ENCODE measurements around the gene CSRP3. TPM values are rescaled to one million over a fixed set of nuclear protein-coding genes. Genes with fewer than 3 reads are reported as not detected.

CSRP3 gene
- polyA plus RNA-seq, 2 of the 4 experiments (the other 2 are of a cell fraction), result not detected

GRCh38 chr11:19199048-19199447 lies 2.7 kb downstream of the CSRP3 start:
- no peak overlapping the region for H3K4me3 ChIP-seq
- H3K9me3 ChIP-seq, result no peaks in the 10 kb centered on the region
- ChIA-PET CTCF (interaction anchor here (1.1 to 2.4 kb wide), 4 partner anchors 20 to 355 kb away, joined by 3 to 7 read pairs (median 4); no protein-coding TSS in a partner anchor), POLR2A (no interaction called here)
- H3K4me1 ChIP-seq, result no peaks in the 10 kb centered on the region
- H3K4me2 ChIP-seq, result no peak overlapping the region
- H3K27ac ChIP-seq, result no peak overlapping the region
- no peak for ATAC-seq
- DNase-seq (ENCODE audit: low read depth in 1 of 2, low spot score in 1 of 2), result no peak
- no peak for FAIRE-seq
- WGBS (ENCODE audit: missing lambda C conversion rate), result 68% methylated on average over 6 of the region's 7 CpGs
- TF ChIP-seq PHF8 (IDR thresholded peaks at IDR 0.05; ENCODE audit: borderline replicate concordance, low read depth) (no peak), NR3C1 (IDR thresholded peaks at IDR 0.05) (no peak), ZC3H11A (IDR thresholded peaks at IDR 0.05) (no peak), SREBF2 (IDR thresholded peaks at IDR 0.05) (no peak), ELK1 (IDR thresholded peaks at IDR 0.05; ENCODE audit: low read depth, low read length) (no peak), RAD21 (conservative IDR thresholded peaks at IDR 0.05 in 1 of 2, IDR thresholded peaks at IDR 0.05 in 1 of 2) (no peak), HDAC2 (IDR thresholded peaks at IDR 0.05) (no peak), ZSCAN20 (CRISPR knock-in tag; IDR thresholded peaks at IDR 0.05) (no peak), HEYL (CRISPR knock-in tag; IDR thresholded peaks at IDR 0.05) (no peak), HOXA7 (CRISPR knock-in tag; IDR thresholded peaks at IDR 0.05) (no peak)
- TF ChIP-seq, protein P1, sequence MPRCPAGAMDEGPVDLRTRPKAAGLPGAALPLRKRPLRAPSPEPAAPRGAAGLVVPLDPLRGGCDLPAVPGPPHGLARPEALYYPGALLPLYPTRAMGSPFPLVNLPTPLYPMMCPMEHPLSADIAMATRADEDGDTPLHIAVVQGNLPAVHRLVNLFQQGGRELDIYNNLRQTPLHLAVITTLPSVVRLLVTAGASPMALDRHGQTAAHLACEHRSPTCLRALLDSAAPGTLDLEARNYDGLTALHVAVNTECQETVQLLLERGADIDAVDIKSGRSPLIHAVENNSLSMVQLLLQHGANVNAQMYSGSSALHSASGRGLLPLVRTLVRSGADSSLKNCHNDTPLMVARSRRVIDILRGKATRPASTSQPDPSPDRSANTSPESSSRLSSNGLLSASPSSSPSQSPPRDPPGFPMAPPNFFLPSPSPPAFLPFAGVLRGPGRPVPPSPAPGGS (IDR thresholded peaks at IDR 0.05), result no peak

DNA sequence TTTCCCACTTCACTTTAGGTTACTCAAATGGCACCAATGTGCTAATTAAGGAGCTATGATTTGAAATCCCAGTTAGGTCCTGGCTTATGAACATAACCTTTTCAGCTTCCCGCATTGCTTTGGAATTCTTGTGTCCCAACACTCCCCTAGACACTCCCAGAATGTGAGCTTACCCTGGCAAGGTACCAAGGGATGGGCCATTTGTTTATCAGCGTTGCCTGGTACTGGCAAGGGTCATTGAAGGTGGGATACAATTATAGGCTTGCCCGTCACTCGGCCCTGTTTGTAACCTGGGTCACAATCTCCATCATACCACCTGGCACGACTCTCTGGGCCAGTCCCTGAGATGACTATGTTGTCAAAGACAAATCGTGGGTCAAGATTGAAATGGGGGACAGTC lies 5.4 kb downstream of the CSRP3 start:
- POLR2A ChIA-PET, result no interaction called here
- Histone ChIP-seq H3K9me3 (no peaks in the 10 kb centered on the region), H3K4me3 (no peak overlapping the region), H3K27ac (no peak overlapping the region), H3K4me2 (no peak overlapping the region), H3K4me1 (no peaks in the 10 kb centered on the region)
- TF ChIP-seq EHMT2 (IDR thresholded peaks at IDR 0.05; ENCODE audit: low read depth), result no peak
- no peak for TF ChIP-seq ZC3H11A (IDR thresholded peaks at IDR 0.05)
- TF ChIP-seq NR3C1 (IDR thresholded peaks at IDR 0.05), result no peak
- no peak for TF ChIP-seq CBX8 (IDR thresholded peaks at IDR 0.05)
- TF ChIP-seq, protein P1 (IDR thresholded peaks at IDR 0.05), result no peak
- no peak for TF ChIP-seq HEYL (CRISPR knock-in tag; IDR thresholded peaks at IDR 0.05)
- TF ChIP-seq, protein P2, sequence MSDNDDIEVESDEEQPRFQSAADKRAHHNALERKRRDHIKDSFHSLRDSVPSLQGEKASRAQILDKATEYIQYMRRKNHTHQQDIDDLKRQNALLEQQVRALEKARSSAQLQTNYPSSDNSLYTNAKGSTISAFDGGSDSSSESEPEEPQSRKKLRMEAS (IDR thresholded peaks at IDR 0.05), result no peak
- TF ChIP-seq MAFK (IDR thresholded peaks at IDR 0.05; ENCODE audit: partially characterized antibody), result no peak
- TF ChIP-seq, protein P3, sequence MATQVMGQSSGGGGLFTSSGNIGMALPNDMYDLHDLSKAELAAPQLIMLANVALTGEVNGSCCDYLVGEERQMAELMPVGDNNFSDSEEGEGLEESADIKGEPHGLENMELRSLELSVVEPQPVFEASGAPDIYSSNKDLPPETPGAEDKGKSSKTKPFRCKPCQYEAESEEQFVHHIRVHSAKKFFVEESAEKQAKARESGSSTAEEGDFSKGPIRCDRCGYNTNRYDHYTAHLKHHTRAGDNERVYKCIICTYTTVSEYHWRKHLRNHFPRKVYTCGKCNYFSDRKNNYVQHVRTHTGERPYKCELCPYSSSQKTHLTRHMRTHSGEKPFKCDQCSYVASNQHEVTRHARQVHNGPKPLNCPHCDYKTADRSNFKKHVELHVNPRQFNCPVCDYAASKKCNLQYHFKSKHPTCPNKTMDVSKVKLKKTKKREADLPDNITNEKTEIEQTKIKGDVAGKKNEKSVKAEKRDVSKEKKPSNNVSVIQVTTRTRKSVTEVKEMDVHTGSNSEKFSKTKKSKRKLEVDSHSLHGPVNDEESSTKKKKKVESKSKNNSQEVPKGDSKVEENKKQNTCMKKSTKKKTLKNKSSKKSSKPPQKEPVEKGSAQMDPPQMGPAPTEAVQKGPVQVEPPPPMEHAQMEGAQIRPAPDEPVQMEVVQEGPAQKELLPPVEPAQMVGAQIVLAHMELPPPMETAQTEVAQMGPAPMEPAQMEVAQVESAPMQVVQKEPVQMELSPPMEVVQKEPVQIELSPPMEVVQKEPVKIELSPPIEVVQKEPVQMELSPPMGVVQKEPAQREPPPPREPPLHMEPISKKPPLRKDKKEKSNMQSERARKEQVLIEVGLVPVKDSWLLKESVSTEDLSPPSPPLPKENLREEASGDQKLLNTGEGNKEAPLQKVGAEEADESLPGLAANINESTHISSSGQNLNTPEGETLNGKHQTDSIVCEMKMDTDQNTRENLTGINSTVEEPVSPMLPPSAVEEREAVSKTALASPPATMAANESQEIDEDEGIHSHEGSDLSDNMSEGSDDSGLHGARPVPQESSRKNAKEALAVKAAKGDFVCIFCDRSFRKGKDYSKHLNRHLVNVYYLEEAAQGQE (IDR thresholded peaks at IDR 0.05), result no peak
- ATAC-seq (no peak; a peak in 1 of 6 replicates), FAIRE-seq (no peak), DNase-seq (ENCODE audit: low read depth in 1 of 2, low spot score in 1 of 2) (peak in 1 of 2 experiments; percentile 48)
- CTCF ChIA-PET, result no interaction called here
- WGBS (ENCODE audit: missing lambda C conversion rate), result 39% methylated on average over 6 of the region's 6 CpGs
